Measurements from ENCODE around the gene ZNF700.

DNA sequence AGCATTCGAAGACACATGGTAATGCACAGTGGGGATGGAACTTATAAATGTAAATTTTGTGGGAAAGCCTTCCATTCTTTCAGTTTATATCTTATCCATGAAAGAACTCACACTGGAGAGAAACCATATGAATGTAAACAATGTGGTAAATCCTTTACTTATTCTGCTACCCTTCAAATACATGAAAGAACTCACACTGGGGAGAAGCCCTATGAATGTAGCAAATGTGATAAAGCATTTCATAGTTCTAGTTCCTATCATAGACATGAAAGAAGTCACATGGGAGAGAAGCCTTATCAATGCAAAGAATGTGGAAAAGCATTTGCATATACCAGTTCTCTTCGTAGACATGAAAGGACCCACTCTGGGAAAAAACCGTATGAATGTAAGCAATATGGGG, 23.7 kb downstream of the ZNF700 start:
- TF ChIP-seq YY1 (IDR thresholded peaks at IDR 0.05; ENCODE audit: insufficient read depth, insufficient read length) (no peak), ZNF274 (IDR thresholded peaks at IDR 0.05; ENCODE audit: low read depth, low read length) (no peak), SUZ12 (IDR thresholded peaks at IDR 0.05; ENCODE audit: extremely low read depth, insufficient read depth, insufficient read length) (no peak)
